Measurements from ENCODE around the gene OSBPL9.
"Not testable (repeated sequence)": the region's sequence is repeated elsewhere in the genome, so short reads cannot be mapped to it uniquely, and the experiment has no call there.

OSBPL9 gene

GRCh38 chr1:51799372-51799771, 182.5 kb downstream of the OSBPL9 start:
- no peak for DNase-seq

- no peak for DNase-seq
Observed at GRCh38 chr1:51814513-51814912, 197.6 kb downstream of the OSBPL9 start.

- DNase-seq = no peak
Observed at GRCh38 chr1:51818487-51818886, 201.6 kb downstream of the OSBPL9 start.

- DNase-seq = not testable (repeated sequence)
Observed at GRCh38 chr1:51819021-51819420, 202.1 kb downstream of the OSBPL9 start.

GRCh38 chr1:51819810-51820209, 202.9 kb downstream of the OSBPL9 start:
- no peak for DNase-seq

- no peak for DNase-seq
Observed at GRCh38 chr1:51829058-51829457, 212.2 kb downstream of the OSBPL9 start.

- DNase-seq = no peak
Observed at GRCh38 chr1:51833700-51834099, 216.8 kb downstream of the OSBPL9 start.

- DNase-seq = no peak
Observed at GRCh38 chr1:51837243-51837642, 220.4 kb downstream of the OSBPL9 start.
